HepG2 (cell line): ENCODE measurements around the gene EPHX1. TPM values are rescaled to one million over a fixed set of nuclear protein-coding genes. Genes with fewer than 3 reads are reported as not detected.

Source experiments
- ATAC-seq: fragments of 200-7000 bp; cut with Tn5 transposase; 3 replicates; pipeline ENCODE4 v1.9.1; 2020; ENCODE audit warnings: mild to moderate bottlenecking, moderate library complexity
- BruUV-seq: library from RNA; stranded (reverse); fragments of 400-500 nt; replicated peaks from 2 replicates; lab custom pipeline; 2021; lab: Mats Ljungman, UMichigan
- CTCF ChIA-PET: fragments of 300-600 bp; formaldehyde crosslinking; extraction: SDS; loops from one replicate; lab custom pipeline; 2021; ENCODE audit warnings: low total read pairs, inconsistent platforms, low intra/inter-chr PET ratio; lab: Yijun Ruan, JAX
- POLR2A ChIA-PET: fragments of 350-600 bp; sonication (Branson Sonifier 250); formaldehyde crosslinking; loops from one replicate; lab custom pipeline; 2020; ENCODE audit warnings: antibody characterized with exemption, inconsistent platforms; lab: Yijun Ruan, JAX
- DNase-seq: peaks from one replicate; pipeline ENCODE4 v3.0.0-alpha.2; 2015; ENCODE audit warnings: low spot score
- FAIRE-seq: peaks from 3 replicates; lab custom pipeline; 2011; peaks lifted over from hg19 to GRCh38; lab: Jason Lieb, UNC
- H2AFZ ChIP-seq: one replicate; pipeline ENCODE4 v1.6.1; 2011; ENCODE audit warnings: low read length, inconsistent platforms
- H3K27ac ChIP-seq: fragments of 300-600 bp; 3 replicates; pipeline ENCODE4 v1.8.0; 2011; ENCODE audit warnings: mixed run types, mild to moderate bottlenecking, mixed read lengths, low read length, inconsistent platforms; ENCODE audit not compliant: insufficient read depth; ENCODE audit errors: extremely low read length
- H3K27me3 ChIP-seq, 2 experiments: fragments of 200-600 bp in 1 of 2; 2 replicates in 1 of 2; 3 replicates in 1 of 2; pipeline versions ENCODE4 v1.6.0 to v1.8.0; 2011; ENCODE audit warnings: low read length in 2 of 2, mild to moderate bottlenecking in 2 of 2, moderate library complexity in 2 of 2, inconsistent platforms in 1 of 2; ENCODE audit not compliant: insufficient read depth in 2 of 2, control insufficient read depth in 1 of 2
- H3K36me3 ChIP-seq, 2 experiments: fragments of 200-600 bp in 1 of 2; replicated peaks in 1 of 2; 2 replicates in 1 of 2; 3 replicates in 1 of 2; pipeline versions ENCODE4 v1.5.1 to v1.8.0; 2011; ENCODE audit warnings: low read length in 2 of 2, inconsistent platforms in 1 of 2; ENCODE audit not compliant: insufficient read depth in 2 of 2, control insufficient read depth in 1 of 2
- H3K4me1 ChIP-seq: 2 replicates; pipeline ENCODE4 v1.5.1; 2012; ENCODE audit warnings: low read length, inconsistent platforms; ENCODE audit not compliant: insufficient read depth
- H3K4me2 ChIP-seq: 2 replicates; pipeline ENCODE4 v1.6.0; 2011; ENCODE audit warnings: low read depth, low read length, inconsistent platforms
- H3K4me3 ChIP-seq, 3 experiments: fragments of 200-600 bp in 1 of 3; sonication (generic), shearing (Covaris generic) in 1 of 3; replicated peaks in 1 of 3; 2 replicates each; pipeline ENCODE4 v1.5.1; 2011 to 2016; ENCODE audit warnings: low read length in 3 of 3, inconsistent platforms in 2 of 3, low read depth in 2 of 3, mild to moderate bottlenecking in 2 of 3, control low read depth in 1 of 3, mixed read lengths in 1 of 3; ENCODE audit not compliant: insufficient read depth in 1 of 3
- H3K79me2 ChIP-seq: one replicate; pipeline ENCODE4 v1.6.1; 2011; ENCODE audit warnings: low read length, inconsistent platforms; ENCODE audit not compliant: insufficient read depth
- H3K9ac ChIP-seq: 2 replicates; pipeline ENCODE4 v1.6.0; 2011; ENCODE audit warnings: mild to moderate bottlenecking, low read depth, low read length, inconsistent platforms; ENCODE audit not compliant: insufficient read depth
- H3K9me3 ChIP-seq: 2 replicates; pipeline ENCODE4 v1.5.1; 2012; ENCODE audit warnings: mild to moderate bottlenecking, low read length
- H4K20me1 ChIP-seq: 2 replicates; pipeline ENCODE4 v1.6.0; 2011; ENCODE audit warnings: inconsistent platforms, mild to moderate bottlenecking, low read length, moderate library complexity; ENCODE audit not compliant: insufficient read depth
- ELF3 ChIP-seq: IDR thresholded peaks from 2 replicates; pipeline ENCODE4 v1.6.1; 2016; ENCODE audit warnings: missing genetic modification reagents, missing compliant biosample characterization
- MLLT10 ChIP-seq: sonication (generic); formaldehyde crosslinking; IDR thresholded peaks from 2 replicates; pipeline ENCODE4 v1.4.0; 2020; ENCODE audit warnings: missing genetic modification reagents
- ZNF180 ChIP-seq: sonication (generic); formaldehyde crosslinking; IDR thresholded peaks from 2 replicates; pipeline ENCODE4 v1.4.0; 2020; ENCODE audit warnings: low read depth, missing genetic modification reagents, borderline replicate concordance
- ZNF230 ChIP-seq: sonication (generic); formaldehyde crosslinking; IDR thresholded peaks from 2 replicates; pipeline ENCODE4 v1.4.0; 2020; ENCODE audit warnings: mild to moderate bottlenecking, missing genetic modification reagents
- ZNF350 ChIP-seq: sonication (generic); formaldehyde crosslinking; IDR thresholded peaks from 2 replicates; pipeline ENCODE4 v1.4.0; 2020; ENCODE audit warnings: mild to moderate bottlenecking, low read depth, missing genetic modification reagents, borderline replicate concordance
- ZNF496 ChIP-seq: sonication (generic); formaldehyde crosslinking; IDR thresholded peaks from 2 replicates; pipeline ENCODE4 v1.8.1; 2023; ENCODE audit warnings: mild to moderate bottlenecking, moderate library complexity, missing genetic modification reagents; ENCODE audit not compliant: insufficient replicate concordance
- WGBS: methylation state at CpG from one replicate; pipeline ENCODE4 v1.1.6; 2017; ENCODE audit warnings: low lambda C conversion rate; 5-methylcytosine and 5-hydroxymethylcytosine counted together
- in situ Hi-C: cut with HindIII; loops from 2 replicates; pipeline ENCODE4 v1.10.0; 2017; ENCODE audit warnings: low pct_unique_long_range_greater_than_20kb; ENCODE audit not compliant: extremely low pct_ligation_motif_present
- intact Hi-C: fragments of 100-400 bp; cut with micrococcal nuclease; formaldehyde crosslinking; loops from one replicate; pipeline ENCODE4 v1.10.0; 2022; ENCODE audit not compliant: unreplicated experiment
- polyA plus RNA-seq, 8 experiments: library from polyadenylated mRNA; depleted of rRNA in 3 of 8; stranded (reverse) in 7 of 8; unstranded in 1 of 8; fragments of >200 nt; fragmentation: Illumina TruSeq in 4 of 8; extraction: Trizol in 4 of 8; gene quantifications; 2 replicates each; pipeline versions ENCODE4 v1.2.1 to v1.2.3, GENCODE V29; 2011 to 2016; ENCODE audit warnings: low read depth in 4 of 8, missing spikeins in 1 of 8, mixed read lengths in 1 of 8; ENCODE audit not compliant: insufficient read depth in 1 of 8
- total RNA-seq, 5 experiments: library from RNA; depleted of rRNA; stranded (reverse); fragments of >200 nt; fragmentation: Illumina TruSeq; extraction: Trizol; gene quantifications; 2 replicates each; pipeline ENCODE4 v1.2.3, GENCODE V29; 2016; ENCODE audit warnings: low read depth in 1 of 5
- TF ChIP-seq, protein P1 (sequence below): sonication (generic); formaldehyde crosslinking; IDR thresholded peaks from 2 replicates; pipeline ENCODE4 v1.4.0; 2020; ENCODE audit warnings: missing genetic modification reagents
- TF ChIP-seq, protein P2 (sequence below), 2 experiments: sonication (generic) in 1 of 2; formaldehyde crosslinking in 1 of 2; IDR thresholded peaks; 2 replicates each; pipeline versions ENCODE4 v1.4.0 to v1.6.1; 2016 to 2020; ENCODE audit warnings: borderline replicate concordance in 1 of 2, low read depth in 1 of 2, mild to moderate bottlenecking in 1 of 2, missing genetic modification reagents in 1 of 2
- TF ChIP-seq, protein P3 (sequence below): sonication (generic); formaldehyde crosslinking; IDR thresholded peaks from 2 replicates; pipeline ENCODE4 v1.5.0; 2020; ENCODE audit warnings: mild to moderate bottlenecking, missing genetic modification reagents
- TF ChIP-seq, protein P4 (sequence below): sonication (generic); formaldehyde crosslinking; IDR thresholded peaks from 2 replicates; pipeline ENCODE4 v1.5.0; 2020; ENCODE audit warnings: missing genetic modification reagents
- TF ChIP-seq, protein P5 (sequence below): IDR thresholded peaks from 2 replicates; pipeline ENCODE4 v1.6.1; 2012; ENCODE audit warnings: inconsistent platforms

Gene EPHX1
- total and polyA plus RNA-seq, 2 of the 13 experiments (the other 11 are each of a cell fraction or from before 2014, with no cell fraction given), result 27.7 to 36.5 TPM

DNA sequence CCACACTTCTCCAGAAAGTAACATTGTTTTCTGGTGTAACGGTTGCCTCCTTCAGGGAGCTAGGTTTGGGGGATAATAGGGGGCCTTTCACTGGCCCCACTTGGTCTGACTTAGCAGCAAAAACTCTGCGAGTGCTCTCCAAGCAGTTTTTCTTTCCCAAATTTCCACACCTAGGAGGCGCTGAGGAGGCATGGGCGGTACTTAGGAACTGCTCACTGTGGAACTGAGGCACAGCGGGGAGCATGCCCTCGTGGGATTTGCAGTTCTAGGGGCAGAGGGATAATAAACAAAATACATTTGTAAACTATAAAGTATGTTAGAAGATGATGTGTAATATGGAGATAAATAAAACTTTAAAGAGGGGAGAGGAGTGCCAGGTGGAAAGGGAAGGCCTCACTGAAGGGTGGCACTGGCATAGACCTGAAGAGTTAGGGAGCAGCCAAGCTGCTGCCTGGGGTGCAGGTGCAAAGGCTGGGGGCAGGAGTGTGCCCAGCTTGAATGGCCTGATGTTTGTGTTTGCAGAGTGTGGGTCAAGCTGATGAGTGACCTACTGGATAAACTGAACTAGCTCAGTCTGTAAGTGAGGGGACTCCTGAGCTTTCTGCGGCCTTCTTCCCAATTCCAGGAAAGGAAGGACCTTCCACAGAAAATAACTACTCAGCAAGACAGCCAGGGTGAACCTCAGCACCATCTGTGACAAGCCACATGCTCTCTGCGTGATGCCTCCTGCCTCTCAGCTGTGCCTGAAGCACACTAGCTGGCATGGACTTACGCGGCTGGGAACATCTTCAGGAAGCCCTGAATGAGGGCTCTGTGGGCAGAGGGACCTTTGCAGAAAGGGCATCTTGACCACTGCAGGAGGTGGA is 1.9 kb downstream of the EPHX1 start:
- no TSS peak for BruUV-seq
- peak overlapping the region; percentile 61 for H3K27ac ChIP-seq
- ATAC-seq (no peak), DNase-seq (peak; percentile 48), FAIRE-seq (peak; percentile 34)
- 20% methylated on average over 7 of the region's 10 CpGs for WGBS
- no peak overlapping the region for H2AFZ ChIP-seq
- H3K9me3 ChIP-seq, result no peaks in the 10 kb centered on the region
- H4K20me1 ChIP-seq, result no peaks in the 10 kb centered on the region
- intact Hi-C loops (loop anchor here (2.0 kb wide), 2 partner anchors 33 to 71 kb away; partner anchors contain the start of gene TMEM63A), in situ Hi-C loops (no loop called here)
- peak overlapping the region; percentile 63 for H3K9ac ChIP-seq
- no peaks in the 10 kb centered on the region for H3K27me3 ChIP-seq
- H3K4me3 ChIP-seq, result peak overlapping the region; percentile 68 to 87 (median 80)
- peak overlapping the region; percentile 93 for H3K4me2 ChIP-seq
- H3K36me3 ChIP-seq, result peaks cover 0 to 1% of the 10 kb centered on the region in 2 experiments; a peak in 1 of 5 replicates
- H3K4me1 ChIP-seq, result peaks cover 66% of the 10 kb centered on the region
- CTCF ChIA-PET, result interaction anchor here (1.7 kb wide), 1 partner anchor 34 kb away, joined by 3 read pairs; the partner anchor contains the start of gene SRP9
- H3K79me2 ChIP-seq, result peaks cover 32% of the 10 kb centered on the region
- POLR2A ChIA-PET, result interaction anchor here (1.0 to 6.3 kb wide), 6 partner anchors 14 to 187 kb away, joined by 3 to 87 read pairs (median 4); partner anchors contain the start of genes SDE2, SRP9 and TMEM63A
- TF ChIP-seq ZNF496 (CRISPR knock-in tag) (no peak), ZNF180 (CRISPR knock-in tag) (no peak), ZNF350 (CRISPR knock-in tag) (no peak), ZNF230 (CRISPR knock-in tag) (no peak), ELF3 (CRISPR knock-in tag) (no peak), MLLT10 (CRISPR knock-in tag) (no peak)
- TF ChIP-seq, protein P1, sequence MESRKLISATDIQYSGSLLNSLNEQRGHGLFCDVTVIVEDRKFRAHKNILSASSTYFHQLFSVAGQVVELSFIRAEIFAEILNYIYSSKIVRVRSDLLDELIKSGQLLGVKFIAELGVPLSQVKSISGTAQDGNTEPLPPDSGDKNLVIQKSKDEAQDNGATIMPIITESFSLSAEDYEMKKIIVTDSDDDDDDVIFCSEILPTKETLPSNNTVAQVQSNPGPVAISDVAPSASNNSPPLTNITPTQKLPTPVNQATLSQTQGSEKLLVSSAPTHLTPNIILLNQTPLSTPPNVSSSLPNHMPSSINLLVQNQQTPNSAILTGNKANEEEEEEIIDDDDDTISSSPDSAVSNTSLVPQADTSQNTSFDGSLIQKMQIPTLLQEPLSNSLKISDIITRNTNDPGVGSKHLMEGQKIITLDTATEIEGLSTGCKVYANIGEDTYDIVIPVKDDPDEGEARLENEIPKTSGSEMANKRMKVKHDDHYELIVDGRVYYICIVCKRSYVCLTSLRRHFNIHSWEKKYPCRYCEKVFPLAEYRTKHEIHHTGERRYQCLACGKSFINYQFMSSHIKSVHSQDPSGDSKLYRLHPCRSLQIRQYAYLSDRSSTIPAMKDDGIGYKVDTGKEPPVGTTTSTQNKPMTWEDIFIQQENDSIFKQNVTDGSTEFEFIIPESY (CRISPR knock-in tag), result 0 out of 2 replicates have a peak, but pooled peaks have one; percentile 18
- TF ChIP-seq, protein P2, sequence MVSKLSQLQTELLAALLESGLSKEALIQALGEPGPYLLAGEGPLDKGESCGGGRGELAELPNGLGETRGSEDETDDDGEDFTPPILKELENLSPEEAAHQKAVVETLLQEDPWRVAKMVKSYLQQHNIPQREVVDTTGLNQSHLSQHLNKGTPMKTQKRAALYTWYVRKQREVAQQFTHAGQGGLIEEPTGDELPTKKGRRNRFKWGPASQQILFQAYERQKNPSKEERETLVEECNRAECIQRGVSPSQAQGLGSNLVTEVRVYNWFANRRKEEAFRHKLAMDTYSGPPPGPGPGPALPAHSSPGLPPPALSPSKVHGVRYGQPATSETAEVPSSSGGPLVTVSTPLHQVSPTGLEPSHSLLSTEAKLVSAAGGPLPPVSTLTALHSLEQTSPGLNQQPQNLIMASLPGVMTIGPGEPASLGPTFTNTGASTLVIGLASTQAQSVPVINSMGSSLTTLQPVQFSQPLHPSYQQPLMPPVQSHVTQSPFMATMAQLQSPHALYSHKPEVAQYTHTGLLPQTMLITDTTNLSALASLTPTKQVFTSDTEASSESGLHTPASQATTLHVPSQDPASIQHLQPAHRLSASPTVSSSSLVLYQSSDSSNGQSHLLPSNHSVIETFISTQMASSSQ (IDR thresholded peaks at IDR 0.05; ENCODE audit: low read depth), result no peak
- TF ChIP-seq, protein P2 (CRISPR knock-in tag; IDR thresholded peaks at IDR 0.05; ENCODE audit: borderline replicate concordance), result no peak
- TF ChIP-seq, protein P3, sequence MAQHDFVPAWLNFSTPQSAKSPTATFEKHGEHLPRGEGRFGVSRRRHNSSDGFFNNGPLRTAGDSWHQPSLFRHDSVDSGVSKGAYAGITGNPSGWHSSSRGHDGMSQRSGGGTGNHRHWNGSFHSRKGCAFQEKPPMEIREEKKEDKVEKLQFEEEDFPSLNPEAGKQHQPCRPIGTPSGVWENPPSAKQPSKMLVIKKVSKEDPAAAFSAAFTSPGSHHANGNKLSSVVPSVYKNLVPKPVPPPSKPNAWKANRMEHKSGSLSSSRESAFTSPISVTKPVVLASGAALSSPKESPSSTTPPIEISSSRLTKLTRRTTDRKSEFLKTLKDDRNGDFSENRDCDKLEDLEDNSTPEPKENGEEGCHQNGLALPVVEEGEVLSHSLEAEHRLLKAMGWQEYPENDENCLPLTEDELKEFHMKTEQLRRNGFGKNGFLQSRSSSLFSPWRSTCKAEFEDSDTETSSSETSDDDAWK, result no peak
- TF ChIP-seq, protein P4, sequence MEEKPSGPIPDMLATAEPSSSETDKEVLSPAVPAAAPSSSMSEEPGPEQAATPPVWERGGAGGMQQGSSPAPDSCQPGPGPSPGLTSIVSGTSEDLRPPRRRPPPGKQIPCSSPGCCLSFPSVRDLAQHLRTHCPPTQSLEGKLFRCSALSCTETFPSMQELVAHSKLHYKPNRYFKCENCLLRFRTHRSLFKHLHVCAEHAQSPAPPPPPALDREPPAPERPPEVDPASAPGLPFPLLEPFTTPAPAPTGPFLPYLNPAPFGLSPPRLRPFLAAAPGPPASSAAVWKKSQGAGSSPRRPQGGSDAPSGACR (CRISPR knock-in tag), result no peak
- TF ChIP-seq, protein P5, sequence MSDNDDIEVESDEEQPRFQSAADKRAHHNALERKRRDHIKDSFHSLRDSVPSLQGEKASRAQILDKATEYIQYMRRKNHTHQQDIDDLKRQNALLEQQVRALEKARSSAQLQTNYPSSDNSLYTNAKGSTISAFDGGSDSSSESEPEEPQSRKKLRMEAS, result peak; percentile 44; the same call in 1 of the 2 replicates
